Right forelimb (tissue), 1 donor: ENCODE data around the gene MED13L.

Source experiments
- DNase-seq: peaks from one replicate; pipeline ENCODE4 v3.0.0-alpha.2; 2018

MED13L gene

DNA sequence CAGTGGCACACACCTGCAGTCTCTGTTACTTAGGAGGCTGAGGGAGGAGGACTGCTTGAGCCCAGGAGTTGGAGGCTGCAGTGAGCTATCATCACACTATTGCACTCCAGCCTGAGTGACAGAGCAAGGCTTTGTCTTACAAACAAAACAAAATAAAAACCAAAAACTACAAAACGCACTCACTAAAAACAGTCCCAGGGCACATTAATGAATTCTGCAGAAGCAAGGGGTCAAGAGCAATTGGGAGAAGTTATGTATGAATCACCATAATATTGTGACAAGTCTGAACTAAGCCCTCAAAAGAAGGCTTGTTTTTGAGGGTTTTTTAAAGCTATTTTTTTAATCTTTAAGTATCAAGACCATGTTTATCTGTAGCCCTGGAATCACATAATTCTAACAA is 201.1 kb downstream of the MED13L start:
- DNase-seq: no peak

DNA sequence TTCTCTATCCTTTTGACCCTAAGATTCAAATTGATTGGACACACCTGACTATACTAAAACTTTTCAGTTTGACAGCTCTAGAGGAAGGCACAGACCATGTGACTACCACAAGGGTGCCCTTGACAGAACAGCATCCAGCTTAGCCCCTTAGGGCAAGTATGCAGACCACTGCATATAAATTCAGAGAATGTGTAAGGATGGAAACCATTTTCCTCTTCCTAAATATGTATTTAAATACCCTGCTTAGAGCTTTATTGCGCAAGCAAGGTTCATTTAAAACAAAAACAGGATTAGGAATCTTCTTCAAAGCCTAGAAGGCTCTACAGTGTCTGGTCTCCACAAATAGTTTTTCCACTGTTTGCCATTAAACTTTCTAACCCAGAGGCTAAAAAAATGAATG is 202.8 kb downstream of the MED13L start:
- no peak for DNase-seq

DNA sequence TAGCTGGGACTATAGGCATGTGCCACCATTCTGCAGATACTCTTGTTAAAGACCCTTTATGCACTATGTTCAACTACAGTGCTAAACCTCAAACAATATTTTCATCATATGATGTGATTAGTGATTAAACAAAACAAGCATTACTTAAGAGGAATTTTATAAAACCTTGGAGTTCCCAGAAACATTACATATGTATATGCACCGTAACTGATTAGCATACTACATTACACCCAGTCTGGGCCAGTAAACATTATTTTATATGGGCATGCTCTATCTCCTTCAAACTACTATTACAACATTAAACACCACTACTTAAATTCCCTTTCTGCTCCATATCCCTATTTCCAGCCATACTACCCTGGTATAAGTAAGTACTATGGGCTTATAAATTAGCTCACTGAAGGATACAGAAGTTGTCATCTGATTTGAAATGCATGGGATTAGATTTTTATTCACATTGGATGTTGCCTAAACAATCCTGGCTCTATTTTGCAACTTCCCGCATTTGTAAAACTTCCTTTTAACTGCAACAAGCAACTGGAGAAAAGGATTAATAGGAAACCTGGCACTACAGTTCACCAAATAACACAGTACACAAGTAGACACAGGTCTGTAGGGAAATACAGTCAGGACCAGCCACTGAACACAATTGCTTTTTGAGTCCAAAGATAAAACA is 205.8 kb downstream of the MED13L start:
- no peak for DNase-seq

DNA sequence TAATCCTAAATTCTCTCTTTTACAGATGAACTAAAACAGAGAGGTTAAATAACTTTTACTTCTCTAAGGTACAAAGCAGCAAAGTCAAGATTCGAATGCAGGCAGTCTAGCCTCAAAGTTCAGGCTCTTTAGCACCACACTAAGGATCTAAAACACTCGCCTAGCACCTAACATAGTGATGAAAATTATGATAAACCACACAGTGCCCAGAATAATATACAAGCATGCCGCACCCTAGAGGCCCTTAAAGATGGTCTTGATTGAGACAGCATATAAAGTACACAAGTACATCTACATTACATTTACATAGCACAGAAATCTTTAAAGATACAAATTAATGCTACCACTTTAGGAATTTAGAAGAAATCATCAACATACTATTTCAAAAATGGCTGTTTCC is 207.0 kb downstream of the MED13L start:
- no peak for DNase-seq

DNA sequence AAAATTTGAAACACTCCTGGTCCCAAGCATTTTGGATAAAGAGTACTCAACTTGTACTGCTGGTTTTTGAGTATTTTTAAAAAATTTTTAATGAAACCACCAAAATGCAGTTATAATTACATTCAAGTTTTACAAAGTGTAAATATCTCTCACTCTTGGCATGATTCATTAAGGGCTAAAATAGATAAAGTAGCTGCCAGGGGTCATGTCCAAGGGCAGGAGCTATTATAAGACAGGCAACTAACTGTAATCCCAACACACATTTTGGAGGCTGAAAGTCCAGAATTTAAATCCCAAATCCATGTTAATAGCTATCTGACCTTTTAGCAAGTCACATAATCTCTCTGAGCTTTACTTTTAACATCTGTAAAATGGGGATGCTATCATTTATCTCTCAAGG is 207.6 kb downstream of the MED13L start:
- DNase-seq: no peak

DNA sequence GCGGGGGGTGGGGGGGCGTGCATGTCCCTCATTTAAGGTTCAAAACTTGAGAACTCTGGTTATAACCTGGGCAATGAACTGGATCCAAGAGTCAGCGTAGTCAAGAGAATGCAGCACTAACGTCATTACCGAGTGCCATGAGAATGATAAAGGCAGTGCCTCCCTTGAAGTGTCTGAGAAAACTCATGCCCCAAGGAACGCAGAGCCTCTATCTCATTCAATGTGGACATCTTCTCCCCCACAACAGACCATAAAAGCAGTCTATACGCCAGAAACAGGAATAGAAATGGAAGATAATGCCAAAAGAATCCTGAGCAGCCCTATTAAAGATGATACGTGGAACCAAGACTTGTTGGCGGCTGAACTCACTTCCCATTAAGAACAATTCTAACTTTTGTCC is 208.6 kb downstream of the MED13L start:
- no peak for DNase-seq

DNA sequence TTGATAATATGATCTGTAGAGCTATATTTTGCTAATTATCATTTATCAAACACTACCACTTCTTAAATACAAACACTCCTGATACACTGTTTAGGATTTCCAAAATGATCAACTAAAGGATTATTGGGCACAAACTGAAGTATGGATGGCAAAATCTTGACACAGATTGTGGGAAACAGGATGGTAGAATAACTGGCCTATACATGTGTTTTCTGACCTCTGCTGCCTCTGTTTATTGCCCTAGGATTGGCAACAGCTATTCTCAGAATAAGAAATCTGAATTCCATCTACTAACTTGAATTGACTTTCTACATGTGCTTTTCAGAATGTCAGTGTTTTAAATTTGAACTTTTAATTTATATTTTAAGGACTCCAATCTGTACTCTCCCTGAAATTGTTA is 209.1 kb downstream of the MED13L start:
- no peak for DNase-seq

DNA sequence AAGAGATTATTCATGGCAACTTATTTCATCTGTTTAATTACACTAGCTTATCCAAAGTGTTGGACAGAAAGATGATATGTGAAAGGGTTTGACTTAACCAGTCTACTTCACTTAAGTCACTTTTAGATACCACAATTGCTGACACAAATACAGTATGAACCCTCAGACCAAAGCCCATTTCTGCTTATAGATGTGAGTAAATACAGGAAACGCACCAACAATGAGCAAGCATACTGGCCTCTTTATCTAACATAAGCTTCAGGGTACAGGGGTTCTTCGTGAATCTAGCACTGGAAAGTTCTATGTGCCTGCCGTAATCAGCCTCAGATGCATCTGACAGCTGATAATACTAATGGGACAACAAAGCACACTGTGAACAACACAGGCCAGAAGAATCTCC is 209.6 kb downstream of the MED13L start:
- DNase-seq: no peak

DNA sequence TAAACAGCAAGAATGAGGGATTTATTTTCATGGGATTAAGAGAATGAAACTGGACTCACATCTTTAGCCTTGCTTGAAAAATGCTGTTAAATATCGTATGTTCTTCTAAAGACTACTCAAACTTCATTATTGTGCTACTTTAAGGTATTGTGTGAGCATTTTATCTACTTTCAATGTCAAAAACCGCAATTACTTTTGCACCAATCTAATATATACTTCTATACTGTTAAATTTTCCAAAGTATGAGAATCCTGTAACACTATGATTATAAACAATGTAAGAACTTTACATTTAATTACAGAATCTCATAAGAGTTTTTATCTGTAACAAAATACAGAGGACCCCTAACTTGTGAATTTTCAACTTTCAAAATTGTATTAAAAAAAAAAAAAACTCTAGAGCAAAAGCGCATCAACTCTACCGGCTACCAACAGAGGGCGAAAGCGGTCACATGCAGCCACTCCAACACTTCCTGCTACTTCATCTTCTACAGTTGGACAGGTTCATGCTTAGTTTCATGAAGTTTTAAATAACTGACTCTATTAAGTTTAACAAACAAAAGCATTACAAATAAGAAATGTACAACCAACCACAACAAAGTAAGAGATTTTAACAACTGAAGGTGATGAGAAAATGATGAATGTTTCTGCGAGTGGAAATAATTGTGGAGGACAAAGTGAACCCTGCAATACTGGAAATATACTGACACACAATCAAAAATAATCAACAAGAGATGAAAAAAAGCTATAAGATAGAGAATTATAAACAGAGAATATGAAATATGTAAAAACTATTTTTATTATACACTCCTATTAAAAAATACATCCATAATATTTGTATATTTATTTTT is 210.9 kb downstream of the MED13L start:
- DNase-seq: peak; percentile 51

DNA sequence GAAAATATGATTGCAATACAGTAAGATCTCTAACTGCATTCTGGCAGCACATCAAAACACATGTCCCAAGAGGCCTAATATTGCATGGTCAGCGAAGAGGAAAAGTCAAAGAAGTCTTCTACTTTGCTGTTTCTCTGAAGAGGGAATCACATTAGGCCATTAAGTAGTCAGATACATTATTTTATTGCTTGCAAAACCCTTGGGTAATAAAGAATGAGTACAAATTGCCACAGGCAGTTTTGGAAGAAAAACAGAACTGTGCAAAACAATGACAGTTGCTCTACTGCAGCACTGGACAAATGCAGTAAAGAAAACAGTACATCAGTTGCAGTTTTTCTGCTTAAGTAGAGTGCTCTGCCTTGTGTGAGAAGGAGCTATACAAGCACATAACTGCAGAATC is 211.9 kb downstream of the MED13L start:
- DNase-seq: no peak

DNA sequence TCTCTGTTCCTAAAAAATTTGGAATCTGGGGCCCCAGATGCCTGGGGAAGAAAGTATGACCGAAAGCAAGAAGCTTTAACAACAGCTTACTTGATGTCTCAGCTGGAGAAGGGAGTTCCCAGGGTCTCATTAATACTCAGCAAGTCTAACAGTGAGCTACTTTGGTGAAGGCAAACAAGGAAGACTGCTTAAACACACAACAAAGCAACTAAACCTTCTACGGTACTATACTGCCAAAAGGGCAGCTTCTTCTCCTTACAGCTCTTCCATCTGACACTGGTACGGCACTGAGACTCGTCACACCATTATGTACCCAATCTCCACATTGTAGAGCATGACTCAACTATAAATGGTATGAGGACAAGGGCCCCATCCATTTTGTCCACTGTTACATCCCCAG is 213.0 kb downstream of the MED13L start:
- no peak for DNase-seq

DNA sequence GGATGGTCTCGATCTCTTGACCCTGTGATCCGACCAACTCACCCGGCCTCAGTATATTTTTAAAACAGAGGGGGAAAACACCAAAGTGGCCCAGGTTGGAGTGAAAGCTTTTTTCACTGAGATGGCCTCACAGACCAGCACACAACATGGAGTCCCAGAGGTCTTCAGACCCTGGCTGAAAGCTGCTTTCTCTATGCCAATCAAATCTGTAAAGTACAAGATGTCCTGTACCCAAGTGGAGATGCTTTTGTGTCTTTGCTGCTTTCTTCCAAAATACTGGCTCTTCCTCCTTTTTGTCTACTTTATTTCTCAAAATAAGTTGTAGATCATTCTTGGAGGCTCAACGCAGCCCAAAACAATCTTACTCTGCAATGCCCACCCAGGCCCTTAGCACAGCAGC is 214.8 kb downstream of the MED13L start:
- no peak for DNase-seq

DNA sequence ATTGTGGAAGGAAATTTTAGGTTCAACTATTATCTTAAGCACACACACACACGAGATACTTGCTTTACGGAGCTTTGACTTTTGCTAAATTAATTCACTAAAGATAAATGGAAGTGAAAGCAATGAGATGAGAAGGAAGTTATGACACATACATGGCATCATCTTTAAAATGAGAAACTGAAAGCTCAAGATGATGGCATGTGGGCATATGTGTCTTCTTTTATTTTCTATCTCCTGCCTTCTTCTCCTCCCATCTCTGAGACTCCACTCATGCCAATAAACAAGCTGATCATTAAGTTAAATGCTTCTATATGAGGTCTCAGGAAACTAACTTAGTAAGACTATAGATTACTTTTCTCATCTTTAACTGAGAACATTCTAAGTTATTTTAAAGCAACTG is 216.7 kb downstream of the MED13L start:
- no peak for DNase-seq

DNA sequence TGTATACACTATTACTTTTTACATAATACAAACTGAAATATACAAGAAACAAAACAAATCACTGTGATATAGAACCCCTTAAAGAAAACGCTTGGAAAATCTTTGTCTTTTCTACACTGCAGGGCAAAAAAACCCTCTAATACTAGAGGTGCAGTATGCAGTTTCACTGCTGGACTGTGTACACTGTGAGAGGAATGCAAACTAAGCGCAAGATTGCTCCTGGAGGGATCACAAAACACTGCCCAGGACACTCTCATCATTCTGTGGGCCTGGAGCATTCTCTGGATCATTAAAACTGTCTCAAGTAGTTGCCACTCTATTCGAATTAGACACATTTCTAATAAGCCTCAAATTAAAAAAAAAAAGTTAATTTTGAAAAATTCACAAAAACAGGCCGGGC is 217.6 kb downstream of the MED13L start:
- DNase-seq: no peak

DNA sequence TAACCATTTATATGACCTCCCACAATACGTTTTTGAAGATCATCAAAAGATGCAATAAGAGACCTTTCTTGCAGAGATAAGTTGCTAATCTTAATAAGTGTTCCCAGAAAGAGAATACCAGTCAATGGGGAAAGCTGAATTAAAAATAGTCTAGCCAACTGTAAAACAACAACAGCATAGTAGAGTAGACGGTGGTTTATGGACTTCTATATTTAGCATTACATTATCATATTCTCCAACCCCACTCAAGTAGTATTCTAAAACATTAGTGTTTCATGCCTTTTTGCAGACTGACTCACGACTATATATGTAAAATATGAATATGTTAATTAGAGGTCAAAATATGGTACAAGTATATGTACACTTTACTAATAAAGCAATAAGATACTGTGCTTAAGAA is 218.9 kb downstream of the MED13L start:
- DNase-seq: no peak

DNA sequence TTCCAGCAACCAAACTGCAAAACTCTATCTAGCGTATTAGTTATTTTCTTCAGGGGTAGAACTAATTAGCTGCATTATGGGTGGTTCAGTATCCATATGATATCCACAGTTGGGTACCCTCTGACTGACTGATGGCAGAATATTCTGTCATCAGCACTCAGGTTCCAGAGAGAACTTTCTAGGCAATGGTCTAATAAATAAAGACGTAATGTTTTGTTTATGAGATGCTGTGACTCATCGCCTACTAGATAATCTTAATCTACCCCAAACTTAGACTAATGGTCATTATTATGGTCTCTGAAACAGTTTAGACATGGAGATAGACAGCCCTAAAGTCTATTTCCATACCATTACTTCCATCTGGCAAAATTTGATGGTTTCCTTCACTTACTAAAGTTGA is 220.1 kb downstream of the MED13L start:
- no peak for DNase-seq

DNA sequence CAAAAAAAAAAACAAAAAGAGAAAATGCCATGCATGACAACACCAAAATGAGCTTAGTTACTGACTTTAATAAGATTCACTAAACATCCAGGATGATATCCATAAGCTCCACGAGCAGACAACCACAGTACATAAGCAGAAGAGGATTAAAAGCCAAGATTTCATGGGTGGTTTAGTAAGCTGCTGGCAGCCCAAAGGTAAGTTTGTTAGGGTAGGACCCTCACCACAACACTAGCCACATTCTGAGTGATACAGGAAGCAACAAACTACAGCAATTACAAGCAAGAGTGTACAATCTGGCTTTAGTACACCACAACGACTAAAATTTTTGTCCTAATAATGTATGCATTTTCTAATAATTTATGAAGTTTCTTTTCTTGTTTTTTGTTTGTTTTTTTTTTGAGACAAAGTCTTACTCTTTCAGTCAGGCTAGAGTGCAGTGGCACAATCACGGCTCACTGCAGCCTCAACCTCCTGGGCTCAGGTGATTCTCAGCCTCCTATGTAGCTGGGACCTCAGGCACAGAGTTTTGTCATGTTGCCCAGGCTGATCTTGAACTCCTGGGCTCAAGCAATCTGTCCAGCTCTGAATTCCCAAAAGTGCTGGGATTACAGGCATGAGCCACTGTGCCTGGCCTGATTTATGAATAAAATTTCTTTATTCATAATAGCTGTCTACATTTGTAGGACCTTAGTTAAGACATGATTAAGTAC is 221.4 kb downstream of the MED13L start:
- no peak for DNase-seq

DNA sequence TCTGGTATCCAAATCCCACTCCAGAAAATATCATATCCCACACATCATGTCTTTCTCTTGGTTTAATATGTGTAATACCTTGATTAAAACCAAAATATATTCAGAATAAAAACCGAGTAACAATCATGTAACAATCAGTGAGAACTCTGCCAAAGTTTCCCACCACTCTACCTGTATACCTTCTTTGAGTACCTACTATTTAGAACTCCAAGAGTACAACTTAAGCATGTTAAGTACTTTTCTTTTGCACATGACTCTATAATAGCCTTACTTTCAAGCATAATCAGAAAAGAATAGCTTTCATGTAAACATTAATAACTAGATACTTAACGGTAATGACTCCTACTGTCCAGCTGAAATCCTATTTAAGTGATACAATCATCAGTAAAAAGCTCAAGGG is 223.2 kb downstream of the MED13L start:
- DNase-seq: no peak

DNA sequence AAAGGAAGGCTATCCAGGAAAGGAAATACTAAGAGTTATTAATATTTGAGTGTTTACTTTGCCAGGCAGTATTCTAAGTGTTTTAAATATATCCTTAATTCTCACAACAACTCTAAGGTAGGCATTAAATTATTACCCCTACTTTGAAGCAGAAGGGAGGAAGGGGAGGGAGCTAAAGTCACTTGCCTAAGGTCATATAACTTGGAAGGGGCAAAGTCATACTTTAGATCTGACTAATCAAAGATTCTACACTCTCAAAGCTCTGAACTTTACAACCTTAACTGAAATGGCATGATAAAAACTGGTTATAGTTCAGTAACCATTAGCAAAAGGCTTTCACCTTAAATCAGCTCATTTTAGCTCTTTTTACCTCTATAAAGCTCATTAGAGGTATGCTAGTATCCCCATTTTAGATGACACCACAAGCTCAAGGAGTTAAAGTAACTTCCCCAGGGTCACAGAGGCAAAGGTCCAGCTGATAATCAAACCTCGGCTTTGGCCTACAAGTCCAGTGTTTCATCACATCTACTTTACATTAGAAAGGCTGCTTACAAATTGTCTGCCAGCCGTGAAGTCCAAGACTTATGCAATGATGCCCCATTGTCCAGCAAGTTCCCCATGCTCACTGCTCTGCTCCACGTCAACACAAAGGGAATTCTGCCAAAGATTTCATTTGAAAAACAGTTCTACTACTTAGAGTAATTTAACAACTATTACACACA is 223.9 kb downstream of the MED13L start:
- DNase-seq: no peak

DNA sequence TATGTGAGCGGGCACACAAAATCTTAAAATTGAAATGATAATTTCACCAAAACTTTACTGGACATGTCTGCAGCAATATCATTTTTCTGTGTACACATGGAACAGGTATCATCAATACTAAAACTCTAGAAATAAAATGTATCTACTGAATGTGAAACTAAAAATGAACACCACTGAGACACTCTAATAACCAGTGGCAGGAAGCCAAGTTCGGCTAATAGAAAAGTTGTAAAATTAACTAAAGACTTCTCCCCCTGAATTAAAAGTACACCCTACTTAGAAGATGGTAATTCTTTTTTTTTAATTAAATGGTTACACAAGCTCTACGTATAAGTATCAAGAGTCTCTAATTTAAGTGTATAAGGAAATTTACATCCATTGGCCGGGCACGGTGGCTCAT is 227.2 kb downstream of the MED13L start:
- DNase-seq: no peak

DNA sequence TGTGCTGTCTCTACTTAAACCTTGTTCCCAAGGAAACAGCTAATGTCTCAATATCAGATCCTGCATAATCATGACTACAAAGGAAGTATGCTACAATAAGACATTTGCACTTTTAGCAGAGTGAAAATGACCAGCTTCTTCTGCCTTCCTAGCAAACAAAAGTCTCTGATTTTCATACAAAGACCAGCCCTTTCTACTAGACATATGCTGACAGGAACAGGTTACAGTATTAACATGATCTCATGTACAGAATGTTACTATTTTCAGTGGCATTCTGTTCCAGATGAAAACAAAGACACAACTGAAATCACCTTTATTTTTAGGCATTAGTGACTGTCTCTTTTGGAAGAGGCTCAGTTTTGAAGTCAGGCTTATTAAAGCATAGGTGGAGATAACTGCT is 228.6 kb downstream of the MED13L start:
- no peak for DNase-seq

DNA sequence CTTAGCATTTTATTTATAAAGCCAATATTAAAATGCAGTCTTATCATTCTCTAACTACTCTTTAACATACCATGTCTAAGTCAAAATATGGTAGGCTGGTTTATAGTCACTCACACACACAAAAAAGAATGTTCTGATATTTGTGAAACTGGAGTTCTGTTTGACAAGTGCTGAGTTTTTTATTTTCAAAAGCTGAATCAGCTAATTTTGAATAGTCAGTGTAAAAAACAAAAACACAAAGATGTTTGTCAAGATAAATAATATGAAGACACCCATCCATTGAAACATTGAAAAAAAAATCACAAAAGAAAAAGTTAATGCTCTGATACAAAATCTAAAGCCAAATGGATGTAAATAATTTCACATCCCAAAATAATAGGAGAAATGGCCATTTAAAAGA is 231.5 kb downstream of the MED13L start:
- DNase-seq: no peak

DNA sequence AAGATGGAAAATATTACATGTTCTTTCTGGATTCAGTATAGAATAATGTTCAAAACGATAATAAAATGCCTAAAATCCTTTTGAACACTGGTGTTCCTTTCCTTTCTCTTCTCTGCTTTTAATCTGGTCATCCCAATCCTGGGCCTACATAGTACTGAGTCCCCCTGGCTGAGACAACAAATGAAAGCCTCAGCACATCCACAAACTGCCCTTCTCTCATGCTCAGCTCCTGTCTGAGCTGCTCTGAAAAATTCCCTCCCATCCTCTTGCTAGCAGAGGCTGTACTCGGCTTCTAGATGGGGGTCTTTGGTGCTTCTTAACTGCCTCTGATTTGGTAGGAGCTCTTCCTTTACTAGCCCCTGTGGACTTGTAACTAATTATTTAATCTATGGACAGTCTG is 232.3 kb downstream of the MED13L start:
- DNase-seq: no peak
